Ishikawa (cell line): ENCODE measurements around the gene SERINC3.

Experiments
- CEBPB ChIP-seq: IDR thresholded peaks from 2 replicates; pipeline ENCODE4 v1.6.1; 2012
- CREB1 ChIP-seq: IDR thresholded peaks from 2 replicates; pipeline ENCODE4 v1.6.1; 2012; ENCODE audit warnings: low read depth
- EGR1 ChIP-seq: IDR thresholded peaks from 2 replicates; pipeline ENCODE4 v1.6.1; 2012
- EP300 ChIP-seq: IDR thresholded peaks from 2 replicates; pipeline ENCODE4 v1.6.1; 2012; ENCODE audit warnings: borderline replicate concordance
- NFIC ChIP-seq: IDR thresholded peaks from 2 replicates; pipeline ENCODE4 v1.6.1; 2012
- REST ChIP-seq: IDR thresholded peaks from 2 replicates; pipeline ENCODE4 v1.6.1; 2012; ENCODE audit warnings: low read depth, mild to moderate bottlenecking
- TCF12 ChIP-seq: IDR thresholded peaks from 2 replicates; pipeline ENCODE4 v1.6.1; 2012; ENCODE audit warnings: low read depth
- TEAD4 ChIP-seq: IDR thresholded peaks from 2 replicates; pipeline ENCODE4 v1.6.1; 2012
- USF1 ChIP-seq: IDR thresholded peaks from 2 replicates; pipeline ENCODE4 v1.6.1; 2012

GRCh38 chr20:44489223-44489622, 32.6 kb downstream of the SERINC3 start:
- TF ChIP-seq EP300 (no peak), REST (no peak), NFIC (no peak), USF1 (no peak), EGR1 (no peak), TEAD4 (no peak), TCF12 (no peak), CREB1 (no peak), CEBPB (no peak)
